Measurements from ENCODE around the gene HMGXB3.
A peak's percentile ranks its signal among the peaks of the same experiment; 100 is the strongest.

HMGXB3 gene

DNA sequence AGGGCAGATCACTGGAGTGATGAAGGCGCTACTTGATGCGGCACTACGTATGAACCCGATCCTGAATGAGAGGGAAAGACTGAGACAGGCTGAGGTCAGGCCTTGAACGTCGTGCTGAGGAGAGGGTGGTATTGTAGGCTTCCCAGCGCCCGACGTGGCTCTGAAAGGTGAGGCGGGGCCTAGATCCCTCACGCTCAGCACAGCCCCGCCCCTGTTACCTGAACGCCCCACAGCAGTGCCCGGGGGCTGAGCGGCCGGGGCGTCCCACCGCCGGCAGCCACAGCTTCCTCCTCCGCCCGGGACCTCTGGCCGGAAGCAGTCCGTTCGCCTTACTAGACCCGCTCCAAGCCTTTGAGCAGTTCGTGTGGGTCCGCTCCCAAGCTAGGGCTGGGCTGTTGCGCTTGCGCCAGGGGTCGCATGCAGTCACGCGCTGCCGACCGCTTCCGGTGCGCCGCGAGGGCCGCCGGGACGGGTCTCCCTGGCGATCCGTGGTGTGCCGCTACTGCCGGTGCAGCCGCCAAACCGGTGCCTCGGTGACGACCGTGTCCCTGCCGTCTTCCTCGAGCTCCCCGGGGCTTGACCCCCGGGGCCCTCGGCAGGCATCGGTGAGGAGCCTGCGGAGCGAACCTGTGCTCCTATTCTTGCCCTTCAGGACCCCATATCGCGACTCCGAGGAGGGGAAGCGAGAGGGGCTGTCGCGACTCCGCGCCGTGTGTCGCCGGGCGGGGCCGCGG lies at the start of gene HMGXB3, which contains the start of gene TIGD6:
HMGXB3 (plus strand) TSS at position 484 of the 734 bp plus-strand sequence. CDS start 4,114 bp downstream, outside the sequence.
TIGD6 (minus strand) TSS at position 399 of the 734 bp plus-strand sequence. CDS start 4,306 bp downstream, outside the sequence.
- peak within 1 kb of the TSS; percentile 93 for H3K4me3 ChIP-seq (ENCODE audit: low read depth, low read length)
- TF ChIP-seq CTCF (IDR thresholded peaks at IDR 0.05; ENCODE audit: low read depth, low read length), result no peak

DNA sequence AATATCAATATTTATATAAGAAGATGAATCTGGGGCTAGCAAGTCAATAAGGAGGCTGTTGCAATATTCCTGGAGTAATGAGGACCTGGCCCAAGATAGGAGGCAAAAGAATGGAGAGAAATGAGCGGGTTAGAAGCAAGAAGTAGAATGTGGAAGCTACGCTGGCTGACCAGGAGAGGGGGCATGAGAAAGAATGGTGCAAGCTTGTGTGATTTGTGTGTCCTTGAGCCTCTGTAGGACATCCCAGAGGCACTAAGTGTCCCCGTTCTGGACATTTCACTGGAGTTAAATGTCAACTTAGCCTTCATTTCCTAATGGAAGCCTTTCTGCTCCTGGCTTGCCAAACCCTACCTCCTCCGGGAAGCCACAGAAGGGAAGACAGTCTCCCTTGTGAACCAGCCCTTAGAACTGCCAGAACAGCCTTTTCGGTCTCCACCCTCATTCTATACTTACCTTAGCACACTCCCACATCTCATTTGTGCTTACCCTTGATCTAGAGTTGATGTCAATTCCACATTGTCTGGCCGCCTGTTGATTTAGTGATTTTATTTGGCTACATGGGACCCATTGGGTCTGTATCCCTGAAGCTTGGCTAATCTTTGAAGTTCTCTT lies 49.3 kb upstream of the HMGXB3 start:
- H3K4me3 ChIP-seq (ENCODE audit: low read depth, low read length), result no peak overlapping the region
- no peak for TF ChIP-seq CTCF (IDR thresholded peaks at IDR 0.05; ENCODE audit: low read depth, low read length)

- H3K4me3 ChIP-seq (ENCODE audit: low read depth, low read length), result no peak overlapping the region
- no peak for TF ChIP-seq CTCF (IDR thresholded peaks at IDR 0.05; ENCODE audit: low read depth, low read length)
These were observed 47.0 kb upstream of the HMGXB3 start for GRCh38 chr5:149953436-149954121.

DNA sequence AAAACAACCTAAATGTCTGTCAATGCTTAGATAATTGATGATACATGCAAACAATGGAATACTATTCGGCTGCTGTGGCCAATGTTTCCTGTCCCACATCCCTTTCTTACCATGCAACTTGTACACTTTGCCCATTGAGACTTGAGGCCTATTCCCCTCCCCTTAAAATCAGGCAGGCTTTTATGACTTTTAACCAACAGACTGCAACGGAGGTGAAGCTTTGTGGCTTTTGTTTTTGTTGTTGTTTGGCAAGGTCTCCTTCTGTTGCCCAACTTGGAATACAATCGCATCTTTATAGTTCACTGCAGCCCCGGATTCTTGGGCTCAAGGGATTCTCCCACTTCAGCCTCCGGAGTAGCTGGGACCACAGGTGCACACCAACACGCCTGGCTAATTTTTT lies 45.7 kb upstream of the HMGXB3 start:
- TF ChIP-seq CTCF (IDR thresholded peaks at IDR 0.05; ENCODE audit: low read depth, low read length), result no peak
- no peak overlapping the region for H3K4me3 ChIP-seq (ENCODE audit: low read depth, low read length)

DNA sequence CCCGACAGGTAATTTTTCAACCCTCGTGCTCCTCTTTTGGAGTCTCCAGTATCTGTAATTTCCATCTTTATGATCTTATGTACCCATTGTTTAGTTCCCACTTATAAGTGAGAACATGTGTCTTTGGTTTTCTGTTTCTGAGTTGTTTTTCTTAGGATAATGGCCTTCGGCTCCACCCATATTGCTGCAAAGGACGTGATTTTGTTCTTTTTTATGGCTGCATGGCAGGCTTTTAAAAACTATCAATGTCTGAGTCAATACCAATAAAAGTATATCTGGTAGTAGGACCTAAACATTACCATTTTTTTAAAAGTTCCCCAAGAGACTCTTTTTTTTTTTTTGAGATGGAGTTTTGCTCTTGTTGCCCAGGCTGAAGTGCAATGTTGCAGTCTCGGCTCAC lies 43.9 kb upstream of the HMGXB3 start:
- TF ChIP-seq CTCF (IDR thresholded peaks at IDR 0.05; ENCODE audit: low read depth, low read length), result no peak
- no peak overlapping the region for H3K4me3 ChIP-seq (ENCODE audit: low read depth, low read length)

DNA sequence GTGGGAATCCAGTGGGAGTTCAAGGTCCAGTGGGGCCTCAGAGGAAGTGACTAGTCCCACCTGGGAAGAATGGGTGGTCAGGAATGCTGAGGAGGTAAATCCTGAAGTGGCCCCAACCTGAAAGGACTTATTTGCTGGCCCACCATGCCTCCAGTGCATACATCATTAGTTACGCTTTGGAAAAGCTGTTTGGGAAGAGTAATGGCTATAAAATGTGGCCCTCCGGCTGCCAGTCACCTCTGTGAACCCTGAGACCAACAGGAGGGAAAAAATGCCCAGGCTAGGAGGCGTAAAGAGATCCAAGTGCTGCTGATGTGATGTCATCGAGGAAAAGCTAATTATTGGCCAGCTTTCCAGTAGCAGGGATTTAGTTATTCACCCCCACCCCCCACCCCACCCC lies 42.7 kb upstream of the HMGXB3 start:
- no peak overlapping the region for H3K4me3 ChIP-seq (ENCODE audit: low read depth, low read length)
- TF ChIP-seq CTCF (IDR thresholded peaks at IDR 0.05; ENCODE audit: low read depth, low read length), result no peak
